Inflammatory macrophage treated with lipopolysaccharide for 1 hour (primary cell): ENCODE results near the gene ENTR1.
"Not testable (repeated sequence)": the region's sequence is repeated elsewhere in the genome, so short reads cannot be mapped to it uniquely, and the experiment has no call there.

Experiments
- DNase-seq, 2 donors: peaks; one replicate each; pipeline ENCODE4 v3.0.0-alpha.2; 2020 to 2022

Gene ENTR1

DNA sequence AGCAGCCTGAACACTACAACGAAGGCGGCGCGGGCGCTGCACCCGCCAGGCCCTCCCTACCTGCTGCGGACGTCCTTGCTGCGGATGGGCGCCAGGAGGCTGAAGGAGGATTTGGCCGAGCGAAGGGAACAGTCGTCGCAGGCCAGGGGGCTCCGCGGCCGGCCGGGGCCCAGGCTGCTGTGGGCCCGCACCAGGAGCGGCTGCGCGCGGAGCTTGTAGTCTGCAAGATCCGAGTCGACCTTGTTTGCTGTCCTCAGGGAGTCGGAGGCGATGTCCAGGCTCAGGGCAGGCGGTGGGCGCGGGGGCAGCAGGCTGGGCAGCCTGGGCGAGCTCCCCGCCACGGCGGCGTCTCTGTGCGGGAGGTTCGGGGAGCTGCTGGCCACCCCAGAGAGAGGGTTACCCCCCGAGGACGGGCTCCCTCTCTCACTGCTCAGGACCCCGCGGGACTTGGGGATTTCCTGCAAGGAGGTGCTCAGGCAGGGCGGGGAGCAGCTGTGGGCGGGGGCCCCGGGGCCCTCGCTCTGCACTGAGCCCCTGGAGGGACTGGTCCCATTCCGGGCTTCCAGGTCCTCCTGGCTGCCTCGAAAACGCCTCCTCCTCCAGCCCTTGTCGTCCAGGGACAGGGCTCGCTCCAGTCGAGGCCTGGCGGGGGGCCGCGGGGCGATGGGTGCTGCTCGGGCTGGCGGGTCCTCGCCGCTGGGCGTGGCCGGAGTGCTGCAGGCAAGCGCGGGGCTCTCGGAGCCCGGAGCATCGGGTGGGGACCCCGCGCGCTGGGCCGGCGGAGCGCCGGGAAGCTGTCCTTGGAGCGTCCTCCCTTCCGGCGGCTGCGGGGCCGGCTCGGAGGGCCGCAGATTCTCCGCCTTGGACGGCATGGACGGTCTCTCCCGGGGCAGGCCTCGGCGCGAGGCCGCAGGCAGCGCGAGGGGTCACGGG, 28.4 kb upstream of the ENTR1 start:
- DNase-seq, result peak; percentile 15 to 23

DNA sequence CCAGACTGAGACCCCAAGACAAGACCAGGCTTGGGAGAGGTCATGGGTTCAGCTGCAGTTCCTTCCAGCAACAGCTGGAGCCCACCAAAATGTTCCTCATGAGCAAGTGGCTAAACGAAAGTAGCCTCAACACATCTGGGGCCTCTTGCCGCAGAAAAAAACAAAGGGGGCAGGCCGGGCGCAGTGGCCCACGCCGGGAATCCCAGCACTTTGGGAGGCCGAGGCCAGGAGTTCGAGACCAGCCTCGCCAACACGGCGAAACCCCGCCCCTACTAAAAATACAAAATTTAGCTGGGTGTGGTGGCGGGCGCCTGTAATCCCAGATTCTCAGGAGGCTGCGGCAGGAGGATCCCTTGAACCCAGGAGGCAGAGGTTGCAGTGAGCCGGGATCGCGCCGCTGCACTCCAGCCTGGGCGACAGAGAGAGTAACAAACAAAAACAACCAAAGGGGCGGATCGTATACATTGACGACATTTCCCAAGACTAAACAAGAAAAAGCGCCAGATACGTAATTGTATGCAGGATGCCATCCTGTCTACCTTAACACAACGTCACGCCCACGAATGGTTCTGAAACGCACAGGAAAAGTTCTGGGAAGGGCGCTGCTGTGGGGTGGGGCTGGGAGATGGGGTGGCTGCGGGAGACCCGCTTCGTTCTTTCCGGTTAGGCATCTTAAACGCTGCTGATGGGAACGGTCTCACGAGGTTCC, 27.6 kb upstream of the ENTR1 start:
- no peak for DNase-seq

- DNase-seq, result no peak
Observed at GRCh38 chr9:136437430-136437829, 27.0 kb upstream of the ENTR1 start.

- DNase-seq, result no peak
Observed at GRCh38 chr9:136436055-136436634, 25.7 kb upstream of the ENTR1 start.

- no peak for DNase-seq
Observed at GRCh38 chr9:136434580-136435169, 24.3 kb upstream of the ENTR1 start.

GRCh38 chr9:136433849-136434579, 23.6 kb upstream of the ENTR1 start:
- no peak for DNase-seq

DNA sequence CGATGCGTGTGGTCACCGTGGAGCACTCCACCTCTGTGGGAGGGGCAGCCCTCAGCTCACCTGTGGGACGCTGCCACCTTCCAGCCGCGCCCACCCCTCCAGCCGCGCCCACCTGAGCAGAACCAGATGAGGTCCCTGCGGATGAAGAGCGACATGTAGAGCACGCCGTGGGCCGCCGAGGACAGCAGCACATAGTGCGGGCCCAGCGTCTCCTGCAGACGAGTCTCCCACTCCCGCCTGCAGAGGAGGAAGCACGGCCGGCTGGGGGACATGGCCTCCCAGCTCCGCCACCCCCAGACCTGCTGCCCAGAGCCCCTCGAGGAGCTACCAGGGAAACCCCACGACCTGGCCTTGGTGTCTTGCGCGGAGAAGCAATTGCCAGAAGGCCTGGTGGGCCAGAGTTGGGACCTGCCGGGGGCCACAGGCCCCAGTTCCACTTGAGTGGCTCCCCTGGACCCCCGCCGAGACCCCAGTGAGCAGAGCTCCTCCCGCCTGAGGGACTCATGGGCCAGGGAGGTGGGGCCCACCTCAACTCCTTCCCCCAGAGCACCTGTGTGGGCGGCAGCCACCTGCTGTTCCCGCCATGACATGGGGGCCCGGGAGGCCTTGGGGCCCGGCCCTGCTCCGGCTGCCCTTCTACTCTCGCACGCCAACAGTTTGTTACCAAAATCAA, 22.8 kb upstream of the ENTR1 start:
- DNase-seq, result no peak

DNA sequence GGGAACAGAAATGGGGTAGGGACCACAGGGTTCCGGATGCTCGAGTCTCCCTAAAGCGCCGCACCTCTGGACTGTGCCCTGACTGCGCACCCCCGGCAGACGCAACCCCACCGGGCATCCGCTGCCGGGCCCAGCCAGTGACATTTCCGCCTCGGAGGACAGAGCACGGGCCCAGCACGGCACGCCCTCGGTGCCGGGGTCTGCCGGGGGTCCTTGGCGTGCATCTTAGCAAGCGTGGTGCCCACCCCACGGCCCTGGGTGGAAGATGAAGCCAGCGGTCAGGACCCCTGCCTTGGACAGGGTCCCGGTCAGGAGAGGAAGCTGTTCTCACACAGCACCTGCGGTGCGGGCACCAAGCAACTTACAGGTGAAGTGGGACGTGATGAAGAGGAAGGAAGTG, 22.2 kb upstream of the ENTR1 start:
- no peak for DNase-seq

GRCh38 chr9:136431782-136432350, 21.5 kb upstream of the ENTR1 start:
- DNase-seq, result no peak

- no peak for DNase-seq
Observed at GRCh38 chr9:136430588-136431234, 20.3 kb upstream of the ENTR1 start.

DNA sequence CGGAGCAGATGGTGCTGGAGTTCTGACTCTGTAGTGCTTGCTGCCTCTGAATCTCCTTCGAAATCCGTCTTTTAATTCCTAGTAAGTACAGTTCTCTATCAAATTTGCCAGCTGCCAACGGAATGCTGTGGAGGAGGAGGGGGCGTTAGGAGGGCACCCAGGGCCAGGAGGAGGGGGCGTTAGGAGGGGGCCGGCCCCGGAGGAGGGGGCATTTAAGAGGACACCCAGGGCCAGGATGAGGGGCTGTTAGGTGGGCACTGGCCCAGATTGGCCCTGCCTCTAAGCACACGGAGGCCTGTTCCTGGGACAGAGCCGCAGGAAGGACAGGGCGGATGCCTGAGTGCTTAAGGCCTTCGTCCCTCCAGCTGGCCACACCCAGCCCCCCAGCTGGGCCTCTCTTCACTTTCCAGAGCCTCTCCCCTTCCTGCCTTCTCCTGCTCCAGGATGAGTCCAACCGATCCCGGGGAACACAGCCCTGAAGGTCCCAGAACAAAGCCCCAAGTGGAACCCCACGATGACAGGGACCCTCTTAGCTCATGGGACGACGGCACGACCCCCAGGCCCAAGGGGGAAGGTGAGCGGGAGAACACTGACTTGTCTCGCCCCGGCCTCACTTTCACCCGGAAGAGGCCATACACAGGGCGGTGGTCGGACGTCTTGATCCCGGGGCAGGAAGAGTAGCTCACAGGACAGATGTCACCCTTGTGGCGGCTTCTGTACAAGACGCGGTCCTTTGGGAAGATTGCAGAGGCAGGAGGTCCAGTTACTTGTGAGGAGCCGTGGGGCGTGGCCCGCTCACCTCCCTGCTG, 19.5 kb upstream of the ENTR1 start:
- DNase-seq, result no peak

DNA sequence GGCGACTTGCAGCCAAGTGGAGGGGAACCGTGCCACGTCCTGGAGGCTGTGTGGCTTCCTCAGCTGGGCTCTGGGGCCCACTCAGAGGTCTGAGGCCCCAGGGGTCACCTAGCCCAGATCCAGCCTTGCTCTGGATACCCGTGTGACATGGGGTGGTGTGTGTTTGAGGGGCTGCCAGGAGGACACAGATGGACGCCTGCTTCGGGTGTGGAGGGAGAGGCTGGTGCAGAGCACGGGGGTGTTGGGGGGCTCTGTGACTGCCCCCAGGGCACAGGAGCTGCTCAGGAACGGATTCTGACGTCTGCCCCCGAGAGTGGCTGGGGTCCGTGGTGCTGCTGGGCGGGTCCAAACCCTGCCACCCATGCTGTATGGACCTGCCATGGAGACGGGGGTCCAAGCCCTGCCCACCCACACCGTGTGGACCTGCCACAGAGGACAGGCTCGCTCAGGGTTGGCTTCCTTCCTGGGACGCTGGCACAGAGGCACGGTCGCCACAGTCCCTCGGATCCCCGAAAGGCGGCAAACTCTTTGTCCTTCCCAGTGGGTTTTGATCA, 18.7 kb upstream of the ENTR1 start:
- no peak for DNase-seq

DNA sequence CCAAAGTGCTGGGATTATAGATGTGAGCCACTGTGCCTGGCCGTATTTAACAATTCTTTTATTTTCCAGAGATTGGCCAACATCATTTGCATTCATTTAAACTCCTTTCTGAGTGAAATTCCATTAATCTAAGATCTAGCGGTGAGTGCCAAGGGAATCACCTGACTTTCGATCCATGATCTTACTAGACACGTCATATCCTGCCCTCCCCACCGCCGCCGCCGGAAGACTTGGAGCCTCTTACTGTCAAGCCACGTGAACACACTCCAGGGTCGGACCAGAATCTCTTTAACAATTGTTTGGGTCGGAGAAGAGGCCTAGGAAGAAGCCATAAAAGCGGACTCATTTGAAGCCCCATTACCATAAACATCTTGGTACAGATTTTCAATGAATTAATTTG, 16.4 kb upstream of the ENTR1 start:
- no peak for DNase-seq

DNA sequence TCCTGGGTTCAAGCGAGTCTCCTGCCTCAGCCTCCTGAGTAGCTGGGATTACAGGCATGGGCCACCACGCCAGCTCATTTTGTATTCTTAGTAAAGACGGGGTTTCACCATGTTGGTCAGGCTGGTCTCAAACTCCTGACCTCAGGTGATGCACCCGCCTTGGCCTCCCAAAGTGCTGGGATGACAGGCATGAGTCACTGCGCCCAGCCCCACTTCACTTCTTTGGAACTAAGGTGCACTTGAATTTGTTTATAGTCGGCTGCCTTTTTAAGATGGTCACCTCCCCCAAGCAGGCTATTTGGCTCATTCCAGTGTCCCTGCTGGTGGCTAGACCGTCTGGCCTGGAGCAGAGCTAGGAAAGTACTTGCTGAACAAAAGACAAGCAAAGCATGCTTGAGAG, 15.0 kb upstream of the ENTR1 start:
- not testable (repeated sequence) for DNase-seq

- DNase-seq, result no peak
Observed at GRCh38 chr9:136424750-136425362, 14.4 kb upstream of the ENTR1 start.

DNA sequence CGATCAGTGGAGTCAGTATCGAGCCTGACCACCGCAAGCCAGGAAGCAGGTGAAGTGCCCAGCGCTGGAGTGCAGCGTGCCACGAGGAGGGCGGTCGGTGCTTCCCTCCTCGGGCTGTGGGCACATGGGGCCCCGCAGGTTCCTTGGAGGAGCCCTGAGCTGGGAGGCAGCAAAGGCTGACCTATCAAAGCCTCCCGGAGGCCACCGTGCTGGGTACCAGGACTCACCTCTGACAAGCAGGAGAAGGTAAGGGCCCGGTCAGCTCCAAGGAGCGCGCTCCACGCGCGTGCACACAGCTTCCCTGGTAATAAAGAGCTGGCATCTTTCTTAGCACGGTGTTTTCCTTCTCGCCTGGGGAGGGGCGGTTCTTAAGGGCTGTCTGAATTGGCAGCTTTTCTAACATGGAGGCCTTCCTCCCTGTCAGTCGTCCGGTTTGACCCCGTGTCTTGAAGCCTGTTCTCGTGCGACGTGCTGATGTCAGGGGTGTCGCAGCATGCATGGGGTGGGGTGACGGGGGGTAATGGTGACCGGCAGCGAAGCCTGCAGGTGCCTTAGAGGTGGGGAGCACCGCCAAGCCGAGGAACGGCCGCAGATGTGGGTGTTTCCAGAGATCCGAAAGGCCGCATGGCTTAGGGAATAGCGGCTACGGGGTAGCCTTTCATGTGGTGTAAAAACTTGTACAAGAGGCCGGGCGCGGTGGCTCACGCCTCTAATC, 13.2 kb upstream of the ENTR1 start:
- no peak for DNase-seq

DNA sequence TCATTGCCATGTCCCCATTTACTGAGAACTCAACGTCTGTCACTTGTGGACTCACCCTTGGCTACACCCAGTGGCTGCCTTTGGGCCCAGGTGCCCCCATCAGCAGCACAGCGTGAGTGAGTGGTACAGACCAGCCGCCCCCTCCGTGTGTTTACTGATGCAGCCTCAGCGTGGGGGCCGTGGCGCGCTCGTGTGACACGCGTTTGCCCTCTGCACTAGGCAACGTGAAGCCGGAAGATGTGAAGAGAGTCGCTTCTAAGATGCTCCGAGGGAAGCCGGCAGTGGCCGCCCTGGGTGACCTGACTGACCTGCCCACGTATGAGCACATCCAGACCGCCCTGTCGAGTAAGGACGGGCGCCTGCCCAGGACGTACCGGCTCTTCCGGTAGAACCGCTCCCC, 12.5 kb upstream of the ENTR1 start:
- no peak for DNase-seq

- no peak for DNase-seq
Observed at GRCh38 chr9:136421791-136422190, 11.4 kb upstream of the ENTR1 start.

DNA sequence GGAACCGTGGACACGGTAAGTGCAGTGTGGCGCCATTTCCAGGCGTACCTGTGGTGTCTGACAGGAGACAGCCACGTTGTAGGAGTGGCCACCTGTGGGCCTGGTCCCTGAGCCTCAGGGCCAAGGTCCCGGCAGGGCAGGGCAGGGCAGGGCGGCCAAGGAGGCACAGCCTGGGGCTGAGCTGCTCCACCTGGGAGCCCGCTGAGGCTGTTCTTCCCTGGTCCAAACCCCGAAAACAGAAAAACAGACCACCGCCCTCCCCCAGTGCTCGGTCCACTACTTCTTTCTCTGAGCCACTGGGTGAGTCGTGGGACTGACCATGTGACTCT, 8.6 kb upstream of the ENTR1 start:
- no peak for DNase-seq
